Right cardiac atrium (tissue), 5 donors: ENCODE results near the gene RSPO4. TPM values are rescaled to one million over a fixed set of nuclear protein-coding genes. Genes with fewer than 3 reads are reported as not detected.

ENCODE experiments used
- ATAC-seq, 2 donors: fragments of 200-7000 bp; cut with Tn5 transposase; one replicate each; pipeline versions ENCODE4 v1.8.0 to v1.9.1; 2020; ENCODE audit warnings: moderate library complexity in 2 of 2, mild to moderate bottlenecking in 1 of 2
- DNase-seq, 3 donors: peaks; one replicate each; pipeline ENCODE4 v3.0.0-alpha.2; 2020
- H3K27ac ChIP-seq: one replicate; pipeline ENCODE4 v1.5.1; 2013; ENCODE audit warnings: mild to moderate bottlenecking, low read length, control low read depth, moderate library complexity
- H3K27me3 ChIP-seq: one replicate; pipeline ENCODE4 v1.6.1; 2013; ENCODE audit not compliant: control insufficient read depth, insufficient read depth
- H3K4me1 ChIP-seq: one replicate; pipeline ENCODE4 v1.6.1; 2013; ENCODE audit warnings: low read length; ENCODE audit not compliant: control insufficient read depth, insufficient read depth
- H3K4me3 ChIP-seq: one replicate; pipeline ENCODE4 v1.5.1; 2013; ENCODE audit warnings: low read length, control low read depth
- H3K9me3 ChIP-seq: one replicate; pipeline ENCODE4 v1.6.1; 2013; ENCODE audit warnings: low read length; ENCODE audit not compliant: control insufficient read depth
- WGBS: extraction: QIAGEN DNeasy Blood & Tissue Kit; methylation state at CpG from one replicate; pipeline ENCODE4 v1.1.7; 2013; 5-methylcytosine and 5-hydroxymethylcytosine counted together
- intact Hi-C, 4 donors: fragments of 100-400 bp; cut with DNase I; formaldehyde crosslinking; loops; one replicate each; pipeline versions ENCODE4 v1.11.0 to v1.14.0; 2022 to 2023
- polyA plus RNA-seq: library from polyadenylated mRNA; stranded (reverse); fragments of 200-250 nt; gene quantifications from one replicate; pipeline ENCODE4 v1.2.3, GENCODE V29; 2013
- total RNA-seq, 4 donors: library from RNA; stranded (reverse); fragmentation: NEBNext Ultra II Directional; extraction: Animal tissue kit (Norgen Biotek cat#: 25700); gene quantifications; one replicate each; pipeline ENCODE4 v1.2.1, GENCODE V29; 2021
- donor health status: healthy with polysubstance abuse.
- donor health status: DM: no; HTN: yes; CAD: no.
- donor health status: DM: no; HTN: no; CAD: no.
- donor health status: DM: no; HTN: yes; CAD: no; lungs with severe emphysema.
- donor health status: DM: yes; HTN: yes; CAD: no.

Gene RSPO4
- total and polyA plus RNA-seq, 5 donors, result 0.24 to 0.53 (median 0.25) TPM; not detected in 2

- DNase-seq (no peak), ATAC-seq (no peak)
- no peak overlapping the region for H3K27ac ChIP-seq
- no peaks in the 10 kb centered on the region for H3K9me3 ChIP-seq
- H3K27me3 ChIP-seq, result no peaks in the 10 kb centered on the region
- WGBS, result 14% methylated on average over 12 of the region's 12 CpGs
- no peaks in the 10 kb centered on the region for H3K4me1 ChIP-seq
- intact Hi-C loops, result no loop called here
- H3K4me3 ChIP-seq, result no peak overlapping the region
These were observed 811 bp upstream of the RSPO4 start for GRCh38 chr20:1002682-1003561.

- Histone ChIP-seq H3K9me3 (no peaks in the 10 kb centered on the region), H3K27ac (no peak overlapping the region), H3K4me3 (no peak overlapping the region), H3K4me1 (no peaks in the 10 kb centered on the region), H3K27me3 (no peaks in the 10 kb centered on the region)
- WGBS, result 88% methylated on average over 8 of the region's 8 CpGs
- ATAC-seq (no peak), DNase-seq (no peak)
- intact Hi-C loops, result no loop called here
These were observed 995 bp downstream of the RSPO4 start for GRCh38 chr20:1001116-1001515.

GRCh38 chr20:998231-998830 is 3.8 kb downstream of the RSPO4 start:
- no peak for ATAC-seq
- WGBS, result 64% methylated on average over 6 of the region's 6 CpGs
- Histone ChIP-seq H3K4me1 (no peaks in the 10 kb centered on the region), H3K27me3 (no peaks in the 10 kb centered on the region), H3K27ac (no peak overlapping the region), H3K9me3 (no peaks in the 10 kb centered on the region), H3K4me3 (no peak overlapping the region)
- no peak for DNase-seq
- intact Hi-C loops, result no loop called here

GRCh38 chr20:997486-997885 is 4.6 kb downstream of the RSPO4 start:
- Histone ChIP-seq H3K27ac (no peak overlapping the region), H3K4me1 (no peaks in the 10 kb centered on the region), H3K9me3 (no peaks in the 10 kb centered on the region), H3K27me3 (no peaks in the 10 kb centered on the region), H3K4me3 (no peak overlapping the region)
- no peak for ATAC-seq
- WGBS, result 86% methylated on average over 6 of the region's 6 CpGs
- no peak for DNase-seq
- intact Hi-C loops, result no loop called here

GRCh38 chr20:997016-997415 is 5.1 kb downstream of the RSPO4 start:
- intact Hi-C loops, result no loop called here
- 83% methylated on average over 8 of the region's 8 CpGs for WGBS
- Histone ChIP-seq H3K27me3 (no peaks in the 10 kb centered on the region), H3K27ac (no peak overlapping the region), H3K4me1 (no peaks in the 10 kb centered on the region), H3K4me3 (no peak overlapping the region), H3K9me3 (no peaks in the 10 kb centered on the region)
- no peak for ATAC-seq
- no peak for DNase-seq

- Histone ChIP-seq H3K9me3 (no peaks in the 10 kb centered on the region), H3K27ac (no peak overlapping the region), H3K4me1 (no peaks in the 10 kb centered on the region), H3K4me3 (no peak overlapping the region), H3K27me3 (no peaks in the 10 kb centered on the region)
- intact Hi-C loops, result no loop called here
- DNase-seq (no peak), ATAC-seq (no peak)
- 69% methylated on average over 8 of the region's 8 CpGs for WGBS
These were observed 6.9 kb downstream of the RSPO4 start for GRCh38 chr20:995170-995569.

GRCh38 chr20:992801-993535 is 9.1 kb downstream of the RSPO4 start:
- whole genome bisulfite sequencing, result 79% methylated on average over 16 of the region's 16 CpGs
- intact Hi-C loops, result no loop called here
- Histone ChIP-seq H3K27me3 (no peaks in the 10 kb centered on the region), H3K4me1 (no peaks in the 10 kb centered on the region), H3K27ac (no peak overlapping the region), H3K4me3 (no peak overlapping the region), H3K9me3 (no peaks in the 10 kb centered on the region)
- DNase-seq, result no peak
- ATAC-seq, result no peak

- H3K27me3 ChIP-seq, result no peaks in the 10 kb centered on the region
These were observed 10.3 kb downstream of the RSPO4 start for GRCh38 chr20:991850-992249.

GRCh38 chr20:990293-990959 is 11.7 kb downstream of the RSPO4 start:
- Histone ChIP-seq H3K27me3 (no peaks in the 10 kb centered on the region), H3K27ac (no peak overlapping the region), H3K4me1 (no peaks in the 10 kb centered on the region), H3K9me3 (no peaks in the 10 kb centered on the region), H3K4me3 (no peak overlapping the region)
- no peak for DNase-seq
- 50% methylated on average over 6 of the region's 6 CpGs for WGBS
- intact Hi-C loops, result no loop called here
- ATAC-seq, result no peak

More at GRCh38 chr20:991850-992249, 10.3 kb downstream of the RSPO4 start:
- DNase-seq (no peak), ATAC-seq (no peak)
- WGBS, result 72% methylated on average over 10 of the region's 10 CpGs
- Histone ChIP-seq H3K4me3 (no peak overlapping the region), H3K27ac (no peak overlapping the region), H3K9me3 (no peaks in the 10 kb centered on the region), H3K4me1 (no peaks in the 10 kb centered on the region)
- intact Hi-C loops, result no loop called here

- WGBS, result 57% methylated on average over 3 of the region's 3 CpGs
- no peaks in the 10 kb centered on the region for H3K9me3 ChIP-seq
- ATAC-seq, result no peak
- H3K4me1 ChIP-seq, result no peaks in the 10 kb centered on the region
- intact Hi-C loops, result no loop called here
- H3K27me3 ChIP-seq, result no peaks in the 10 kb centered on the region
- H3K27ac ChIP-seq, result no peak overlapping the region
- no peak for DNase-seq
- H3K4me3 ChIP-seq, result no peak overlapping the region
These were observed 13.8 kb downstream of the RSPO4 start for GRCh38 chr20:988272-988671.

GRCh38 chr20:987677-988076 is 14.4 kb downstream of the RSPO4 start:
- H3K4me3 ChIP-seq, result no peak overlapping the region
- no peaks in the 10 kb centered on the region for H3K27me3 ChIP-seq
- no peaks in the 10 kb centered on the region for H3K9me3 ChIP-seq
- ATAC-seq, result no peak
- no peaks in the 10 kb centered on the region for H3K4me1 ChIP-seq
- intact Hi-C loops, result no loop called here
- WGBS, result 64% methylated on average over 2 of the region's 2 CpGs
- DNase-seq, result no peak
- no peak overlapping the region for H3K27ac ChIP-seq
